Measurements from ENCODE around the gene ZFP3. TPM values are rescaled to one million over a fixed set of nuclear protein-coding genes. Genes with fewer than 3 reads are reported as not detected.

ZFP3 gene
- total and polyA plus RNA-seq, 8 donors: 1.7 to 15.2 (median 4.6) TPM

DNA sequence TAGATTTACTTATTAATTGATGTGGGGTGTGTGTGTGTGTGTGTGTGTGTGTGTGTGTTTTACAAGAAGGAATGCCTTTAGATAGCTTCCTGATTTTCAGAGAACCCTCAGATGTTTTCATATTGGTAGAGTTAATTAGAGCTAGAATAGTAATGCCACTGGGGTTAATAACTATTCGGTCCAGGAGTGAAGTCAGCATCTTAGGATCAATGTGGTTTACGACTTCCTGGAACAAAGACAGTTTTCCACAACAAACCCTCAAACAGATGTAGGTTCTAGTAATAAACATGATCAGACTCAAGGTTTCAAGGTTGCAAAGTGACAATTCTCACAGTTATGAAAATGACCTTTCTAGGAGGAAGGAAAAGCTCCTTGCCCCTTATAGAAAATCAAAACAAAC is 30.8 kb upstream of the ZFP3 start:
- intact Hi-C loops (cut with DNase I; ENCODE audit: low total_unique reads): no loop called here
- H3K4me1 ChIP-seq: peaks cover 0 to 21% (median 9%) of the 10 kb centered on the region in 4 donors
- no peaks in the 10 kb centered on the region for H3K36me3 ChIP-seq
- peak overlapping the region in 1 of 5 donors; percentile 15 for H3K27ac ChIP-seq
- TF ChIP-seq POLR2AphosphoS5 (IDR thresholded peaks at IDR 0.05) (no peak), POLR2A (IDR thresholded peaks at IDR 0.05) (no peak), EP300 (IDR thresholded peaks at IDR 0.05) (no peak)
- TF ChIP-seq, protein P1, sequence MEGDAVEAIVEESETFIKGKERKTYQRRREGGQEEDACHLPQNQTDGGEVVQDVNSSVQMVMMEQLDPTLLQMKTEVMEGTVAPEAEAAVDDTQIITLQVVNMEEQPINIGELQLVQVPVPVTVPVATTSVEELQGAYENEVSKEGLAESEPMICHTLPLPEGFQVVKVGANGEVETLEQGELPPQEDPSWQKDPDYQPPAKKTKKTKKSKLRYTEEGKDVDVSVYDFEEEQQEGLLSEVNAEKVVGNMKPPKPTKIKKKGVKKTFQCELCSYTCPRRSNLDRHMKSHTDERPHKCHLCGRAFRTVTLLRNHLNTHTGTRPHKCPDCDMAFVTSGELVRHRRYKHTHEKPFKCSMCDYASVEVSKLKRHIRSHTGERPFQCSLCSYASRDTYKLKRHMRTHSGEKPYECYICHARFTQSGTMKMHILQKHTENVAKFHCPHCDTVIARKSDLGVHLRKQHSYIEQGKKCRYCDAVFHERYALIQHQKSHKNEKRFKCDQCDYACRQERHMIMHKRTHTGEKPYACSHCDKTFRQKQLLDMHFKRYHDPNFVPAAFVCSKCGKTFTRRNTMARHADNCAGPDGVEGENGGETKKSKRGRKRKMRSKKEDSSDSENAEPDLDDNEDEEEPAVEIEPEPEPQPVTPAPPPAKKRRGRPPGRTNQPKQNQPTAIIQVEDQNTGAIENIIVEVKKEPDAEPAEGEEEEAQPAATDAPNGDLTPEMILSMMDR (IDR thresholded peaks at IDR 0.05): no peak
- H3K27me3 ChIP-seq: no peaks in the 10 kb centered on the region
- no peak overlapping the region for H3K4me3 ChIP-seq
- no peaks in the 10 kb centered on the region for H3K9me3 ChIP-seq
- no peak for DNase-seq
- 39 to 48% (median 42%) methylated on average over 2 of the region's 2 CpGs for whole genome bisulfite sequencing, 5 donors

DNA sequence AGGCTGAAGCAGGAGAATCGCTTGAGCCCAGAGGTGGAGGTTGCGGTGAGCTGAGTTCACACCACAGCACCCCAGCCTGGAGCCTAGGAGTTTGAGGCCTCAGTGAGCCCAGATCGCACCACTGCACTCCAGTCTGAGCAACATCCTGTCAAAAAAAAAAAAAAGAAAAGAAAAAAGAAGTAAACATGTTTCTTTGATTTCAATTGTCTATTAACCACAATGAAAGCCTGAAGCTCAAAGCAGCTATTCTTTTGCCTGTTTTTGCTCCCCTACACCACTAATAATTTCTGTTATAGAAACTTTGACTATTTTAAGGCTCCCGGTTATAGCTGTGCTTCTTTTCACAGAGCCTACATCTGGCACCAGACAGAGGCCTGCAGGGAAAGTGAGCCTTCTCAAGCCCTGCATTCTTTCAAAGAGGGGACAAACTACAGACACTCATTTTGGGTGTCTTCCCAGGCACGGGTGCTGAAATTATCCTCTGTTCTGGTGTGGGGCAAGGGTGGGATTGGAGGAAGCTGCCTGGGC is 28.9 kb upstream of the ZFP3 start:
- DNase-seq: peak; percentile 32 to 60
- intact Hi-C loops (cut with DNase I; ENCODE audit: low total_unique reads): no loop called here
- H3K4me3 ChIP-seq: no peak overlapping the region
- no peak for TF ChIP-seq POLR2AphosphoS5 (IDR thresholded peaks at IDR 0.05)
- TF ChIP-seq, protein P1 (IDR thresholded peaks at IDR 0.05): no peak
- no peak for TF ChIP-seq POLR2A (IDR thresholded peaks at IDR 0.05)
- TF ChIP-seq EP300 (IDR thresholded peaks at IDR 0.05): no peak
- H3K9me3 ChIP-seq: no peaks in the 10 kb centered on the region
- peaks cover 0 to 21% (median 9%) of the 10 kb centered on the region in 4 donors for H3K4me1 ChIP-seq
- WGBS, 5 donors: 66 to 71% (median 68%) methylated on average over 5 of the region's 5 CpGs
- no peaks in the 10 kb centered on the region for H3K36me3 ChIP-seq
- H3K27ac ChIP-seq: peak overlapping the region; percentile 42 to 79 (median 66)
- no peaks in the 10 kb centered on the region for H3K27me3 ChIP-seq

DNA sequence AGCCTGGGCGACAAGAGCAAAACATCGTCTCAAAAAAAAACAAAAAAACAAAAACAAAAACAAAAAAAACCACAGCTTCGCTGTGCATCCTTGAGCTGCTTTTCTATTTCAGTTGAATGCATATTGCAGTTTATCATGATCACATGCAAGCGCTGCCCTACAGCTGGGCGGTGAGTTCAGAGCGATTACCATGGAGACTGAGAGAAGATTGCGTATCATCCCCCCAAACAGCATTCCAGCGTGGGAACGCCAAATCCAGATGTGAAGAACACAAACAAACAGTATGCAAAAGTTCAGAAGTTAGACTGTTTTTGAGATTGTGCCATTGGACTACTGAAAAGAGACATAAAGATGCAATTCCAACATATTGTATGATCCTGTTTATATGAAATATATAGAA is 28.0 kb upstream of the ZFP3 start:
- TF ChIP-seq, protein P1 (IDR thresholded peaks at IDR 0.05): no peak
- TF ChIP-seq POLR2AphosphoS5 (IDR thresholded peaks at IDR 0.05): peak in 1 of 3 donors; percentile 20
- peak in 1 of 2 donors; percentile 85 for DNase-seq
- intact Hi-C loops (cut with DNase I; ENCODE audit: low total_unique reads): no loop called here
- H3K36me3 ChIP-seq: no peaks in the 10 kb centered on the region
- peak overlapping the region in 3 of 5 donors; percentile 66 to 79 (median 72) for H3K27ac ChIP-seq
- peaks cover 0 to 21% (median 9%) of the 10 kb centered on the region in 4 donors for H3K4me1 ChIP-seq
- H3K4me3 ChIP-seq: no peak overlapping the region
- H3K27me3 ChIP-seq: no peaks in the 10 kb centered on the region
- 57 to 73% (median 66%) methylated on average over 9 of the region's 9 CpGs for WGBS, 5 donors
- H3K9me3 ChIP-seq: no peaks in the 10 kb centered on the region

DNA sequence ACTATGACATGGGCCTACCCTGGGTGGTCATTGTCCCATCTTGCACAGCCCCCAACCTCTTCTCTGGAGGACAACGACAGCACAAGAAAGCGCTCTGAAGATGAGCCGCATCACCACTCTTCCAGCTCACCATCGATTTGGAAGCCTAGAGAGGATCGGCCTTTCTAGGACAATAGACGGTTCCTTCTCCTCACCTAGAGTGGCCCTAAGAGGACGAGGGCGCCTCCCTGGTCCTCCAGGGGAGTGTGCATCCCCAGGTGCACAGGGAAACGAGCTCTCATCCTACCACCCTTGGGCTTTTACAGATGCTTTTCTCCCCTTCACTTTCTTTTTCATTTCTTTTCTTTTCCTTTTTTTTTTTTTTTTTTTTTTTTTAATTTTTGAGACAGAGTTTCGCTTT is 22.7 kb upstream of the ZFP3 start:
- Histone ChIP-seq H3K27me3 (peaks cover 0 to 8% (median 0%) of the 10 kb centered on the region in 3 donors), H3K4me1 (peaks cover 0 to under 1% (median 0%) of the 10 kb centered on the region in 4 donors), H3K27ac (no peak overlapping the region), H3K9me3 (no peaks in the 10 kb centered on the region), H3K36me3 (no peaks in the 10 kb centered on the region), H3K4me3 (no peak overlapping the region)
- TF ChIP-seq, protein P1 (IDR thresholded peaks at IDR 0.05): no peak
- no peak for TF ChIP-seq POLR2A (IDR thresholded peaks at IDR 0.05)
- no peak for TF ChIP-seq POLR2AphosphoS5 (IDR thresholded peaks at IDR 0.05)
- no peak for TF ChIP-seq EP300 (IDR thresholded peaks at IDR 0.05)
- 87 to 94% (median 90%) methylated on average over 10 of the region's 10 CpGs for WGBS, 5 donors
- no peak for DNase-seq
- intact Hi-C loops (cut with DNase I; ENCODE audit: low total_unique reads): no loop called here

Measured in stomach (tissue), 9 donors.